Anterior cingulate cortex (tissue), 58 donors: ENCODE data around the gene GLRX.
A peak's percentile ranks its signal among the peaks of the same experiment; 100 is the strongest.

ENCODE experiments used
- DNase-seq, 58 donors: peaks; one replicate each; lab custom pipeline; 2025; lab: John Stamatoyannopoulos, UW

Gene GLRX

GRCh38 chr5:95822542-95823181 is at the start of gene GLRX:
TSS of gene GLRX (minus strand) at chr5:95822726. CDS start at chr5:95822662, 64 bp downstream.
- peak in 53 of 58 donors; percentile 19 to 82 (median 56) for DNase-seq

- DNase-seq: no peak
Measured at GRCh38 chr5:95871146-95871806, 48.8 kb upstream of the GLRX start.

GRCh38 chr5:95870105-95870672 is 47.7 kb upstream of the GLRX start:
- DNase-seq: no peak

GRCh38 chr5:95869173-95869855 is 46.8 kb upstream of the GLRX start:
- DNase-seq: peak in 9 of 58 donors; percentile 6 to 51 (median 15)

- DNase-seq: no peak
Measured at GRCh38 chr5:95868136-95868535, 45.6 kb upstream of the GLRX start.

GRCh38 chr5:95866435-95867040 is 44.0 kb upstream of the GLRX start:
- DNase-seq: no peak

GRCh38 chr5:95864944-95865504 is 42.5 kb upstream of the GLRX start:
- DNase-seq: no peak

- DNase-seq: no peak
Measured at GRCh38 chr5:95864456-95864855, 41.9 kb upstream of the GLRX start.

GRCh38 chr5:95863383-95863757 is 40.8 kb upstream of the GLRX start:
- peak in 9 of 58 donors; percentile 9 to 46 (median 32) for DNase-seq

- DNase-seq: peak in 3 of 58 donors; percentile 26 to 49 (median 46)
Measured at GRCh38 chr5:95862671-95863382, 40.3 kb upstream of the GLRX start.

GRCh38 chr5:95861864-95862561 is 39.5 kb upstream of the GLRX start:
- no peak for DNase-seq

GRCh38 chr5:95861221-95861863 is 38.8 kb upstream of the GLRX start:
- DNase-seq: peak in 16 of 58 donors; percentile 7 to 59 (median 20)

- no peak for DNase-seq
Measured at GRCh38 chr5:95859661-95860060, 37.1 kb upstream of the GLRX start.

- peak; percentile 57 to 97 (median 90) for DNase-seq
Measured at GRCh38 chr5:95858661-95859595, 36.4 kb upstream of the GLRX start.

GRCh38 chr5:95858023-95858461 is 35.5 kb upstream of the GLRX start:
- DNase-seq: peak in 11 of 58 donors; percentile 9 to 53 (median 26)

GRCh38 chr5:95857185-95857945 is 34.8 kb upstream of the GLRX start:
- DNase-seq: peak in 12 of 58 donors; percentile 12 to 77 (median 26)
